CD8-positive, alpha-beta memory T cell (primary cell): Measurements from ENCODE around the gene SYCP2. TPM values are rescaled to one million over a fixed set of nuclear protein-coding genes. Genes with fewer than 3 reads are reported as not detected.

Experiments
- CTCF ChIA-PET: fragments of 350-600 bp; sonication (Branson Sonifier 250); formaldehyde crosslinking; loops from one replicate; lab custom pipeline; 2021; ENCODE audit warnings: antibody characterized with exemption; lab: Charles Lee
- POLR2A ChIA-PET: fragments of 350-600 bp; sonication (Branson Sonifier 250); formaldehyde crosslinking; loops from one replicate; lab custom pipeline; 2021; ENCODE audit warnings: antibody characterized with exemption; lab: Charles Lee
- DNase-seq, 5 donors: peaks; one replicate each; pipeline versions ENCODE4 v3.0.0 to v3.0.0-alpha.2; 2020 to 2022; ENCODE audit warnings: mixed read lengths in 1 of 5
- H3K27ac ChIP-seq: one replicate; pipeline ENCODE4 v1.7.0; 2013; ENCODE audit warnings: low read depth, mild to moderate bottlenecking, low read length, moderate library complexity
- H3K27me3 ChIP-seq: 2 replicates; pipeline ENCODE4 v1.7.0; 2013; ENCODE audit warnings: low read length, mild to moderate bottlenecking; ENCODE audit not compliant: insufficient read depth, poor library complexity, severe bottlenecking
- H3K36me3 ChIP-seq: 2 replicates; pipeline ENCODE4 v1.7.0; 2013; ENCODE audit warnings: mild to moderate bottlenecking, low read length, moderate library complexity; ENCODE audit not compliant: insufficient read depth
- H3K4me1 ChIP-seq: 2 replicates; pipeline ENCODE4 v1.7.0; 2013; ENCODE audit warnings: mild to moderate bottlenecking, low read length, moderate library complexity; ENCODE audit not compliant: insufficient read depth
- H3K4me3 ChIP-seq: 2 replicates; pipeline ENCODE4 v1.7.0; 2013; ENCODE audit warnings: mild to moderate bottlenecking, low read length
- H3K9me3 ChIP-seq: 2 replicates; pipeline ENCODE4 v1.7.0; 2013; ENCODE audit warnings: mild to moderate bottlenecking, low read length
- H3K27ac Mint-ChIP-seq, 8 donors: one replicate each; pipeline ENCODE4 v1.8.0; 2020 to 2021; ENCODE audit warnings: mixed read lengths in 8 of 8, mild to moderate bottlenecking in 6 of 8, inconsistent platforms in 3 of 8, moderate library complexity in 3 of 8
- H3K27me3 Mint-ChIP-seq, 2 donors: one replicate each; pipeline ENCODE4 v1.8.0; 2020 to 2021; ENCODE audit warnings: mixed read lengths in 2 of 2, mild to moderate bottlenecking in 1 of 2, moderate library complexity in 1 of 2
- H3K36me3 Mint-ChIP-seq, 3 donors: one replicate each; pipeline ENCODE4 v1.8.0; 2020 to 2021; ENCODE audit warnings: mixed read lengths in 3 of 3, inconsistent platforms in 1 of 3, mild to moderate bottlenecking in 1 of 3
- H3K4me1 Mint-ChIP-seq, 3 donors: one replicate each; pipeline ENCODE4 v1.8.0; 2020 to 2021; ENCODE audit warnings: mixed read lengths in 3 of 3, inconsistent platforms in 1 of 3, mild to moderate bottlenecking in 1 of 3
- H3K4me3 Mint-ChIP-seq, 7 donors: one replicate each; pipeline ENCODE4 v1.8.0; 2020 to 2021; ENCODE audit warnings: mixed read lengths in 7 of 7, mild to moderate bottlenecking in 6 of 7, moderate library complexity in 4 of 7, inconsistent platforms in 2 of 7
- H3K9me3 Mint-ChIP-seq, 5 donors: one replicate each; pipeline ENCODE4 v1.8.0; 2020 to 2022; ENCODE audit warnings: mixed read lengths in 5 of 5, mild to moderate bottlenecking in 3 of 5, moderate library complexity in 2 of 5, inconsistent platforms in 1 of 5
- polyA plus RNA-seq: library from polyadenylated mRNA; unstranded; fragments of 300-500 nt; fragmentation: Illumina TruSeq; gene quantifications from one replicate; pipeline ENCODE4 v1.2.3, GENCODE V29; 2021
- total RNA-seq, 2 experiments: library from RNA; stranded (reverse); gene quantifications; one replicate each; pipeline ENCODE4 v1.2.3, GENCODE V29; 2021

Gene SYCP2
- total and polyA plus RNA-seq, 3 experiments from 2014 or later = 2.3 to 3.8 (median 3.4) TPM

DNA sequence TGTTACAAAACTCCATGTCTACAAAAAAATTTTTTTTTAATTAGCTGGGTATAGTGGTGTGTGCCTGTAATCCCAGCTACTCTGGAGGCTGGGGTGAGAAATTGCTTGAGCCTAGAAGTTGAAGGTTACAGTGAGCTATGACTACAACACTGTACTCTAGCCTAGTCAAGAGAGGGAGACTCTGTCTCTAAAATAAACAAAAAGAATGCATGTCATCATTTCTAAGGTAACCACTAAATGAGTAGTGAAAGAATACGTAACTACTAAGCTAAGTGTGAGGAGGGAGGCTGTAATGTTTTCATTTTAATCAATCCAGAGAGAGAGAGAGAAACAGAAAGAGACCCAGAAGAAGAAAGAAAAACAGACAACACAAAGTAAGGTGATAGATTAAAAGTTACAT, 9.9 kb downstream of the SYCP2 start:
- no peaks in the 10 kb centered on the region for H3K9me3 Mint-ChIP-seq
- no peaks in the 10 kb centered on the region for H3K27me3 ChIP-seq
- H3K4me3 Mint-ChIP-seq = no peak overlapping the region
- ChIA-PET CTCF (interaction anchor here (1.6 kb wide), 1 partner anchor 11 kb away, joined by 7 read pairs; the partner anchor contains the start of gene SYCP2), POLR2A (no interaction called here)
- H3K27ac ChIP-seq = no peak overlapping the region
- H3K4me3 ChIP-seq = no peak overlapping the region
- H3K36me3 ChIP-seq = no peaks in the 10 kb centered on the region
- H3K4me1 ChIP-seq = no peaks in the 10 kb centered on the region
- H3K4me1 Mint-ChIP-seq = no peaks in the 10 kb centered on the region
- peaks cover 0 to 1% (median 0%) of the 10 kb centered on the region in 3 donors for H3K36me3 Mint-ChIP-seq
- H3K27me3 Mint-ChIP-seq = peaks cover 2 to 16% of the 10 kb centered on the region in 2 donors
- H3K9me3 ChIP-seq = no peaks in the 10 kb centered on the region
- H3K27ac Mint-ChIP-seq = no peak overlapping the region
- no peak for DNase-seq

DNA sequence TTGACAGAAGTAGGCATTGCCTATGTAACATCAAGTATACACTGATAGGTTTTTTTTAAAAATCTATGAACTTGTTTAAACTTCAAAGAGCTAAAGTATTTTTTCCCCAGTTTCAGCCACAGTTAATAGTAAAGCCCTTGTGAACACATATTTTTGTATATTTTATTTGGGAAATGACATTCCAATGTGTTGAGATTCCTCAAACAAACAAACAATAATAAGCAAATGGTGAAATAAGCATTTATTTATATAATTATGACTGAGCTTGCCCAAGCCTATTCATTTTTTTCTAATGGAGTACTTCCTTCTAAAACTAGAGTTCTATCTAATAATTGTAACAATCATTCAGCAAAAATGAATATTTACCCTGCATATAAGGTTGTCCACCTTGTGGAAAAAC, 12.5 kb downstream of the SYCP2 start:
- Histone ChIP-seq H3K4me3 (no peak overlapping the region), H3K9me3 (no peaks in the 10 kb centered on the region), H3K4me1 (no peaks in the 10 kb centered on the region), H3K36me3 (no peaks in the 10 kb centered on the region), H3K27me3 (no peaks in the 10 kb centered on the region), H3K27ac (no peak overlapping the region)
- Mint-ChIP-seq H3K27me3 (peaks cover 2 to 16% of the 10 kb centered on the region in 2 donors), H3K9me3 (no peaks in the 10 kb centered on the region), H3K36me3 (peaks cover 0 to 3% (median 0%) of the 10 kb centered on the region in 3 donors), H3K27ac (no peak overlapping the region), H3K4me1 (no peaks in the 10 kb centered on the region), H3K4me3 (no peak overlapping the region)
- no peak for DNase-seq
- ChIA-PET CTCF (interaction anchor here (1.0 kb wide), 1 partner anchor 13 kb away, joined by 4 read pairs; the partner anchor contains the start of gene SYCP2), POLR2A (no interaction called here)

DNA sequence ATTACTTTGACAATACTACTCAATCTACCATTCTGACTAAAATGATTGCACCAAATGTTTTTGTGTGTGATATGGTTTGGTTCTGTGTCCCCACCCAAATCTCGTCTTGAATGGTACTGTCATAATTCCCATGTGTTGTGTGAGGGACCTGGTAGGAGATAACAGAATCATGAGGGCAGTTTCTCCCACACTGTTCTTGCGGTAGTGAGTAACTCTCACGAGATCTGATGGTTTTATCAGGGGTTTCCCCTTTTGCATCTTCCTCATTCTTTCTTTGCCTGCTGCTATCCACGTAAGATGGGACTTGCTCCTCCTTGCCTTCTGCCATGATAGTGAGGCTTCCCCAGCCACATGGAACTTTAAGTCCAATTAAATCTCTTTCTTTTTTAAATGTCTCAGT, 20.8 kb downstream of the SYCP2 start:
- POLR2A ChIA-PET = no interaction called here
- DNase-seq = no peak
- no peaks in the 10 kb centered on the region for H3K9me3 Mint-ChIP-seq
- peaks cover 2 to 5% (median 4%) of the 10 kb centered on the region in 3 donors for H3K36me3 Mint-ChIP-seq
- no peak overlapping the region for H3K4me3 ChIP-seq
- no peaks in the 10 kb centered on the region for H3K27me3 ChIP-seq
- H3K4me1 Mint-ChIP-seq = no peaks in the 10 kb centered on the region
- no peak overlapping the region for H3K27ac Mint-ChIP-seq
- H3K9me3 ChIP-seq = no peaks in the 10 kb centered on the region
- H3K4me3 Mint-ChIP-seq = no peak overlapping the region
- no peaks in the 10 kb centered on the region for H3K36me3 ChIP-seq
- peaks cover 0 to 4% of the 10 kb centered on the region in 2 donors for H3K27me3 Mint-ChIP-seq
- CTCF ChIA-PET = no interaction called here
- no peaks in the 10 kb centered on the region for H3K4me1 ChIP-seq
- H3K27ac ChIP-seq = no peak overlapping the region

DNA sequence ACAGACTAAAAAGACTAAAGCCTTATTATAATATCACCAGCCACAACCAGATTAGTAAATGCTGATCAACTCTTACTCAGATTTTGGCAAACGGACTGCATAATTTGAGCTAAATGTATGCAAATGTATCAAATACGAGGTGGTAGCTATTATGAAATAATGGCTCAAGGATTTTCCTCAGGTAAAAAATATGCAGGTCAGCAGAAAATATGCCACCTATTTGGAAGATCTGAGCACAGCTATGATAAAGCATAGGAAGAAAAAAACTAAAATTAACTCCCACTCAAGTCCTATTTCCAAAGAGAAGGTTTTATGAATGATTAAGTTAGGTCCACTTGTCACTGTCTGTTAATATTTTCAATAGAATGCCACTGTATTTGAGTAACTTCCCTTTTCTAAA, 22.4 kb downstream of the SYCP2 start:
- Histone ChIP-seq H3K27me3 (no peaks in the 10 kb centered on the region), H3K4me1 (no peaks in the 10 kb centered on the region), H3K4me3 (no peak overlapping the region), H3K27ac (no peak overlapping the region), H3K9me3 (no peaks in the 10 kb centered on the region), H3K36me3 (no peaks in the 10 kb centered on the region)
- H3K9me3 Mint-ChIP-seq = no peaks in the 10 kb centered on the region
- ChIA-PET POLR2A (no interaction called here), CTCF (interaction anchor here (1.2 kb wide), 1 partner anchor 23 kb away, joined by 3 read pairs; no protein-coding TSS in a partner anchor)
- H3K27ac Mint-ChIP-seq = no peak overlapping the region
- H3K36me3 Mint-ChIP-seq = peaks cover 2 to 5% (median 4%) of the 10 kb centered on the region in 3 donors
- H3K4me1 Mint-ChIP-seq = no peaks in the 10 kb centered on the region
- DNase-seq = no peak
- no peak overlapping the region for H3K4me3 Mint-ChIP-seq
- peaks cover 0 to 4% of the 10 kb centered on the region in 2 donors for H3K27me3 Mint-ChIP-seq

GRCh38 chr20:59908855-59909254, 24.6 kb downstream of the SYCP2 start:
- no peak for DNase-seq
- H3K4me1 Mint-ChIP-seq = no peaks in the 10 kb centered on the region
- no peak overlapping the region for H3K4me3 ChIP-seq
- no peaks in the 10 kb centered on the region for H3K27me3 ChIP-seq
- no peak overlapping the region for H3K27ac ChIP-seq
- no peaks in the 10 kb centered on the region for H3K36me3 ChIP-seq
- H3K9me3 Mint-ChIP-seq = no peaks in the 10 kb centered on the region
- peaks cover 2 to 8% (median 5%) of the 10 kb centered on the region in 3 donors for H3K36me3 Mint-ChIP-seq
- H3K4me1 ChIP-seq = no peaks in the 10 kb centered on the region
- ChIA-PET CTCF (no interaction called here), POLR2A (no interaction called here)
- no peaks in the 10 kb centered on the region for H3K9me3 ChIP-seq
- H3K4me3 Mint-ChIP-seq = no peak overlapping the region
- peaks cover 0 to 4% of the 10 kb centered on the region in 2 donors for H3K27me3 Mint-ChIP-seq
- no peak overlapping the region for H3K27ac Mint-ChIP-seq

DNA sequence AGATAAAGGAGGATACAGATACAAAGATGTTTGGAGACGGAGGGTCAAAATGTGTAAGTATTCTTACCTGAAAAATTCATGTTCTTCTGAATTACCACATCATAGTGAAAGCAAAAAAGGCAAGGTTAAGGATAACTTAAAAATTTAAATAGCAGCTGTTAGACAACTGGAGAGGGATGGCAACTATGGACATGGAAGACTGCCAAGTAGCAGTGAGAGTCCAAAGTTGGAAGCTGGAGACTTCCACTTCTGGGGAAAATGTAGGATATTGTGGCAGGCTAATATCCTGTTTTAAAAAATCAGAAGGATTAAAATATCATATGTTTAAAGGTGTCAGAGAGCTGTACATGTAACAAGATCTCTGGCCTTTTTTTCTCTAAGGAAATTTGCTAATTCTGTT, 29.8 kb downstream of the SYCP2 start:
- CTCF ChIA-PET = interaction anchor here (1.2 kb wide), 1 partner anchor 45 kb away, joined by 3 read pairs; no protein-coding TSS in a partner anchor
- Mint-ChIP-seq H3K36me3 (peaks cover 0 to 16% (median 5%) of the 10 kb centered on the region in 3 donors), H3K27me3 (no peaks in the 10 kb centered on the region), H3K9me3 (no peaks in the 10 kb centered on the region), H3K4me1 (no peaks in the 10 kb centered on the region), H3K4me3 (no peak overlapping the region), H3K27ac (no peak overlapping the region)
- no peak overlapping the region for H3K27ac ChIP-seq
- no peaks in the 10 kb centered on the region for H3K36me3 ChIP-seq
- POLR2A ChIA-PET = no interaction called here
- H3K4me3 ChIP-seq = no peak overlapping the region
- no peak for DNase-seq
- no peaks in the 10 kb centered on the region for H3K27me3 ChIP-seq
- H3K9me3 ChIP-seq = no peaks in the 10 kb centered on the region
- no peaks in the 10 kb centered on the region for H3K4me1 ChIP-seq

- ChIA-PET CTCF (no interaction called here), POLR2A (no interaction called here)
- Histone ChIP-seq H3K4me1 (no peaks in the 10 kb centered on the region), H3K27me3 (no peaks in the 10 kb centered on the region), H3K9me3 (no peaks in the 10 kb centered on the region), H3K4me3 (no peak overlapping the region), H3K27ac (no peak overlapping the region), H3K36me3 (no peaks in the 10 kb centered on the region)
- Mint-ChIP-seq H3K4me1 (no peaks in the 10 kb centered on the region), H3K9me3 (no peaks in the 10 kb centered on the region), H3K4me3 (no peak overlapping the region), H3K36me3 (peaks cover 0 to 18% (median 6%) of the 10 kb centered on the region in 3 donors), H3K27me3 (no peaks in the 10 kb centered on the region), H3K27ac (no peak overlapping the region)
- DNase-seq = no peak
Observed at GRCh38 chr20:59902470-59902869, 31.0 kb downstream of the SYCP2 start.

- Mint-ChIP-seq H3K4me1 (no peaks in the 10 kb centered on the region), H3K36me3 (peaks cover 0 to 7% (median 7%) of the 10 kb centered on the region in 3 donors), H3K27ac (no peak overlapping the region), H3K4me3 (no peak overlapping the region), H3K27me3 (no peaks in the 10 kb centered on the region), H3K9me3 (no peaks in the 10 kb centered on the region)
- CTCF ChIA-PET = no interaction called here
- Histone ChIP-seq H3K4me3 (no peak overlapping the region), H3K9me3 (no peaks in the 10 kb centered on the region), H3K27me3 (no peaks in the 10 kb centered on the region), H3K27ac (no peak overlapping the region), H3K36me3 (no peaks in the 10 kb centered on the region), H3K4me1 (no peaks in the 10 kb centered on the region)
- DNase-seq = no peak
- POLR2A ChIA-PET = no interaction called here
Observed at GRCh38 chr20:59895908-59896307, 37.5 kb downstream of the SYCP2 start.
